Activated CD4-positive, CD25-positive, alpha-beta regulatory T cell treated with anti-CD3 and anti-CD28 coated beads, Interleukin-2, amount 50 U/mL, for 24 hours (primary cell): ENCODE results near the gene CD320.
A peak's percentile ranks its signal among the peaks of the same experiment; 100 is the strongest.
"Not testable (repeated sequence)": the region's sequence is repeated elsewhere in the genome, so short reads cannot be mapped to it uniquely, and the experiment has no call there.

Experiments used
- ATAC-seq, 2 donors: fragments of 150-1000 bp; cut with Tn5 transposase; one replicate each; pipeline ENCODE4 v1.10.0; 2021; ENCODE audit warnings: mild to moderate bottlenecking in 1 of 2, moderate library complexity in 1 of 2

Gene CD320

DNA sequence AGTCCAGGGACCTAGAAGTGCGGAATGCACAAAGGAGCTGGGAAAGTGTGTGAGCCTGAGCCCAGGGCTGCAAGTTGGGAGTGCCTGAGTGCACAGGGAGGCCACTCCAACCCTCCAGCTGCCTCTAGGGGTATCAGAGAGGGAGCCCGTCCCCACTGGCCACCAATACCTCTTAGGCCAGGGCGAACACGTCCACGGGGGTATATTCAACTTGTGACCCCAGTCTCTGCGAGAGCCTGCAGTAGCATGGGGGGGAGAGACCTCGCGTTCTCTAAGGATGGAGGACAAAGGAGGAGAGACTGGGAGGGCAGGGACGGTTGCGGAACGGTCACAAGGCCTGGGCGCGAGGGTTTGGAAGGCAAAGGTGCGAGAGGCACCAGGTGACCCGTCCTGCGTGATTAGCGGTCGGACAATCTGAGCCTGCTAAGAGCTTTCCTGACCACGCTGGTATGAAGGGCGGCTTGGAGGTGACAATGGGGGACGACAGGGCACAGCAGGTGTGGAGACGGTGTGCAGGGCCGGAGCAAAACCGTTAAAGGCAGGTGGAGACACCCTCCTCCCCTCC is 676 bp downstream of the CD320 start:
- no peak for ATAC-seq

GRCh38 chr19:8306235-8307054 is 1.7 kb downstream of the CD320 start:
- ATAC-seq: no peak

- ATAC-seq: no peak
Measured at GRCh38 chr19:8305798-8306197, 2.4 kb downstream of the CD320 start.

- ATAC-seq: no peak
Measured at GRCh38 chr19:8304841-8305621, 3.1 kb downstream of the CD320 start.

- ATAC-seq: no peak
Measured at GRCh38 chr19:8302734-8303133, 5.4 kb downstream of the CD320 start.

- ATAC-seq: no peak
Measured at GRCh38 chr19:8302357-8302691, 5.8 kb downstream of the CD320 start.

- peak in 1 of 2 donors; percentile 60 for ATAC-seq
Measured at GRCh38 chr19:8291337-8291736, 16.8 kb downstream of the CD320 start.

GRCh38 chr19:8276508-8276907 is 31.6 kb downstream of the CD320 start:
- not testable (repeated sequence) for ATAC-seq

DNA sequence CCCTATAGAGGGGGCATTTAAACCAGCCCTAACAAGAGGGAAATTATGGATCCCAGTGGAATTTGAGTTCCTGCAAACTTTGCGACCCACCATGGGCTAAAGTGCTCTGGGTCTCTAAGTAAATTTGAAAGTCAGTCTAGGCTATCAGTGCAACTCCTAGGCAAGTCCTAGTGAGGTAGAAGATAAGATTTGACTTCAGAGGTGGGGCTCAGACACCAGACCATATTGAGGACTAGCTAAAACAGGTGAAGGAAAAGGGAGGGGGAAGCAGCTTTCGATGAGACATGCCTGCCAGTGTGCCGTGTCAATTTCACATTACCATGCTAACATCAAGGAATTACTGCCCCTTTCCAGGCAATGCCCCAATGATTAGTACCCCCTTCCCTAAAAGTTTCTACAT is 38.4 kb downstream of the CD320 start:
- ATAC-seq: no peak

DNA sequence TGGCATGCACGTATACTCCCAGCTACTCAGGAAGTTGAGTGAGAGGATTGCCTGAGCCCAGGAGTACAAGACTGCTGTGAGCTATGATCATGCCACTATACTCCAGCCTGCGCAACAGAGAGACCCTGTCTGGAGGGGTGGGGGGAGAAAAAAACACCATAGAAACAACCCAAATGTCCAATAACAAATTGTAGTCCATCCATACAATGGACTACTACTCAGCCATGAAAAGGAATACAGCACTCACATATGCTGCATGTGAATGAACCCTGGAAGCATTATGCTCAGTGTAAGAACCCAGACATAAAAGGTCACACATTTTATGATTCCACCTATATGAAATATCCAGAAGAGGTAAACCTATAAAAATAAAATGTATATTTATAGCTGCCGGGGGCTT is 42.3 kb downstream of the CD320 start:
- ATAC-seq: no peak

DNA sequence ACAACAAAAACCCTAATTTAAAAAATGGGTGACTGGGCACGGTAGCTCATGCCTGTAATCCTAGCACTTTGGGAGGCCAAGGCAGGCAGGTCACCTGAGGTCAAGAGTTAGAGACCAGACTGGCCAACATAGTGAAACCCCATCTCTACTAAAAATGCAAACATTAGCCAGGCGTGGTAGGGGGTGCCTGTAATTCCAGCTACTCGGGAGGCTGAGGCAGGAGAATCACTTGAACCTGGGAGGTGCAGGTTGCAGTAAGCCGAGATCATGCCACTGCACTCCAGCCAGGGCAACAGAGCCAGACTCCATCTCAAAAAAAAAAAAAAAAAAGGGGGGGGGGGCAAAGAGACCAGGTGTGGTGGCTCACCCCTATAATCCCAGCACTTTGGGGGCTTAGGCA is 43.9 kb downstream of the CD320 start:
- not testable (repeated sequence) for ATAC-seq

GRCh38 chr19:8262431-8262830 is 45.7 kb downstream of the CD320 start:
- no peak for ATAC-seq

DNA sequence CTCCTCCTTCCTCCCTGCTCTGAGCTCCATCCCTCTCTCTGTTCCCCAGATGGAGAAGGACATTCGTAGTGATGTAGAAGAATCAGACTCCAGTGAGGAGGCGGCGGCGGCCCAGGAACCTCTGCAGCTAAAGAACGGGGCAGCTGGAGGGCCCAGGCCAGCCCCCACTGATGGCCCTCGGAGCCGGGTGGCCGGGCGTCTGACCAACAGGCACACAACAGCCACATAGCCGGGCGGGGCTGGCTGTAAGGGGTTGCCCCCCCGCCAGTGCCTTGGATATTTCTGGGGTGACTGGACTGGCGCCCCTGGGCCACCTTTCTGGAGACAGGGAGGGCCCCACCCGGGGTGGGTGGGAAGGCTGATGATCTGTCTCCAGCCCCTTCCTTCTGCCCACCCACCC is 46.3 kb downstream of the CD320 start:
- ATAC-seq: no peak

DNA sequence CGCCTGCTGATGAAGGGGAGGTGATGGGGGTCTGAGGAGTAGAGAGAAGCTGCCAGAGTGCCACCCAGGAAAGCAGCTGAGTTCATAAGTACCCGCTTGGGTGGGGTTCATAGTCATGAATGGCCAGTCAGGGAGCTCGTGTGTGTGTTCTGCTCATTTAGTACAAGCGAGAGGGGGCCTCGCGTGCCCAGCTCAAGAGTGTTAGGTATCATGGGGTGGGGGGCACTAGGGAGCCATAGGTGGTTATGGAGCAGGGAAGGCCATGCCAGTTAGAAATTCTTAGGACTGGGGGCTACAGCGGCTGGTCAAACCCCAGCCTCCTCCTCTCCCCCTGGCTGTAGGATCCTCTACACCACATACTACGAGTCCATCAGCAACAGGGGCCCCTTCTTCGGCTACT is 46.8 kb downstream of the CD320 start:
- ATAC-seq: no peak

DNA sequence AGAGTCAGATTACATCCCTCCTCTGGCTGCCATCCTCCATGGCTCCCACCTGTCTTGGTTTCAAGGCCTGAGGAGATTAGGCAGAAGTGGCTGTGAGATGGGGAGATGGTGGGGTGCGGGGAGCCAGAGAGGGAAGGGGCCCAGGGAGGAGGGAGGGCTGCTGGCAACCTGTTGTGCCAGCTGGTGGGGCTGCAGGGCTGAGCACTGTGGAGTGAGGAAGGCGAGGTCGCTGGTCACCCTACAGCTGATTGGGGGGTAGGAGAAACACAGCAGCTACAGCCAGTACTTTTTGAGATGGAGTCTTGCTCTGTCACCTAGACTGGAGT is 48.3 kb downstream of the CD320 start:
- no peak for ATAC-seq

GRCh38 chr19:8259142-8259921 is 48.8 kb downstream of the CD320 start:
- no peak for ATAC-seq

DNA sequence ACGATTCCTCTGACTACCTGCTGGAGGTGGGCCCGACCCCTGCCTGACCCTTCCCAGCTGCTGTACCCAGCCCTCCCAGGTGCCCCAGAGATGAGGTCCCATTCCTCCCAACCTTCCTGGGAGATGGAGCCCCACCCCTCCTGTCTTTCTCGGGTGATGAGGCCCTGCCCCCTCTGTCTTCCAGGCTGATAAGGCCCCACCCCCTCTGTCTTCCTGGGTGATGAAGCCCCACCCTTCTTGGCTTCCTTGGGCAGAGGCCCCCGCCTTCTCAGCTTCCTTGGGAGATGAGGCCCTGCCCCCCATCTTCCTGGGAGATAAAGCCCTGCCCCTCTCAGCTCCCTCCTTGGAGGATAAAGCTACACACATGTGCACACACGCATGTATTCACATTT is 51.1 kb downstream of the CD320 start:
- no peak for ATAC-seq

- no peak for ATAC-seq
Measured at GRCh38 chr19:8256276-8257051, 51.7 kb downstream of the CD320 start.

DNA sequence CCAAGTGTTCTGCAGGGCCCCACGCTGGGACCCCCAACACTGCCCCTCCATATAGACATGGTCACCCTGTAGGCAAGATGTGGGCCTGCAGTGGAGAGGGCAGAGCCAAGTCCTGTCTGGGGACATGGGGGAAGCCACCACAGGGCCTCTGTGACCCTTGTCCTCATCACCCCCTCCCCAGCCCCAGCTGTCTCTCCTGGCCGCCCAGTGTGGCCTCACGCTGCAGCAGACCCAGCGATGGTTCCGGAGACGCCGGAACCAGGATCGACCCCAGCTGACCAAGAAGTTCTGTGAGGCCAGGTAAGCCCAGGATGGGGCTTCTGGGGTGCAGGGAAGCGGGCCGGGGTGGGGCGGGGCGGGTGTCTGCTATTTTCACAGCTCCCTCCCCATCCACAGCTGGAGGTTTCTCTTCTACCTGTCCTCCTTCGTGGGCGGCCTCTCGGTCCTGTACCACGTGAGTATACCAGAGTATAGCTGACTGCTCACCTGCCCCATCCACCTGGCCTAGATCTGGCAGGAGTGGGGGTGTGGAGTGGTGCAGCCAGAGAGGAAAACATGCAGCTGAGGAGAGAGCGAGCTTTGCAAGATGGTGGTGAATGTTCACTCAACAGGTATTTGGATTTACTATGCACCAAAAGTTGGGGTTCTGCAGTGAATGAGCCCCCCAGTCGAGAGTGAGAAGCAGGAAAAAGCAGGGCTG is 52.6 kb downstream of the CD320 start:
- ATAC-seq: no peak

- no peak for ATAC-seq
Measured at GRCh38 chr19:8254286-8255001, 53.7 kb downstream of the CD320 start.

DNA sequence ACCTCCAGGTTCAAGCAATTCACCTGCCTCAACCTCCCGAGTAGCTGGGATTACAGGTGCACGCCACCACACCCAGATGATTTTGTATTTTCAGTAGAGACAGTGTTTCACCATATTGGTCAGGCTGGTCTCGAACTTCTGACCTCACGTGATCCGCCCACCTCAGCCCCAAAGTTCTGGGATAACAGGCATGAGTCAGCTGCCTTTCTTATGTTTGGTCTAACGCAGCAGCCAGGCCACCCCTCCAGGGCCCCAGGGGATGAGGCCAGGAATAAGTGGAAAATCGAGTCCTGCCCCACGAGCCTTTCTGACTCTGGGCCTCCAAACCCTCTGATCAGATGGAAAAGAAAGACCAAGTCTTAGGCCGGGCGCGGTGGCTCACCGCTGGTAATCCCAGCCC is 54.5 kb downstream of the CD320 start:
- no peak for ATAC-seq
